ENCODE measurements around the gene PLP1.

PLP1 gene

GRCh38 chrX:103830848-103831247 lies 54.2 kb downstream of the PLP1 start:
- peak in 1 of 14 donors; percentile 70 for DNase-seq

DNA sequence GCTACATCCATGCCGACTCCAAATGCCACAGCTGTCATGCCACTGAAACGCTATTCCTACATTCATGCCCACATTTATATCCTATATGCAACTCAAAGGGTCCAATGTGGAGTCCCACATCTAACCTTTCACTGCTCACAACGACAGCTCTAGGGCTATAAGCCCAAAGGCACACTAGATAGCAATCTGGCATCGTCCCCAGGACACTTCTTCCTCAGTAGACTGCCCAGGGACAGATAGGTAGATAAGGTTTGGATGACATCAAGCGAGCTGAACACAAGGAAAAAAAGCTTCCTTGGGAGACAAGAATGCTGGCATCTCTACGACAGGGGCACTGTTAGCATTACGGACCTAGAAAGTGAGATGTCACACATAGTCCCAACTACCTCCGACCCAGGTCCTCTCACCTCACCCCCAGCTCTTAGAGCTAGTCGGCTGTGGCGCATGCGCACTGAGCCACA lies 54.7 kb downstream of the PLP1 start:
- peak in 1 of 14 donors; percentile 73 for DNase-seq

- peak in 12 of 14 donors; percentile 30 to 72 (median 52) for DNase-seq
Measured at GRCh38 chrX:103831803-103832544, 55.3 kb downstream of the PLP1 start, which contains the start of gene RAB9B. Gene RAB9B, minus strand, starts transcription at chrX:103832257. Its CDS starts 6,473 bp downstream, at chrX:103825784.

- DNase-seq = no peak
Measured at GRCh38 chrX:103839404-103839803, 62.8 kb downstream of the PLP1 start.
